OCI-LY7 (cell line): ENCODE measurements around the gene IQSEC1. TPM values are rescaled to one million over a fixed set of nuclear protein-coding genes. Genes with fewer than 3 reads are reported as not detected.

Experiments used
- BruUV-seq: library from RNA; stranded (reverse); fragments of 400-500 nt; replicated peaks from 2 replicates; lab custom pipeline; 2021; lab: Mats Ljungman, UMichigan
- CTCF ChIA-PET: fragments of 300-600 bp; sonication (Branson Sonifier 250); formaldehyde crosslinking; loops from one replicate; lab custom pipeline; 2022; ENCODE audit warnings: antibody characterized with exemption; ENCODE audit not compliant: unreplicated experiment; lab: Charles Lee
- POLR2A ChIA-PET: fragments of 300-600 bp; sonication (Branson Sonifier 250); formaldehyde crosslinking; loops from one replicate; lab custom pipeline; 2022; ENCODE audit warnings: antibody characterized with exemption; lab: Charles Lee
- DNase-seq: peaks from one replicate; pipeline ENCODE4 v3.0.0-alpha.2; 2015; ENCODE audit warnings: low spot score
- H2AFZ ChIP-seq: fragments of 200-600 bp; sonication (generic), shearing (Covaris generic); 2 replicates; pipeline ENCODE4 v1.6.1; 2014; ENCODE audit warnings: mild to moderate bottlenecking, antibody characterized with exemption, low read length, moderate library complexity
- H3K27ac ChIP-seq: fragments of 200-600 bp; sonication (generic); 2 replicates; pipeline ENCODE4 v1.5.1; 2014; ENCODE audit warnings: mixed run types, low read depth, mild to moderate bottlenecking, moderate library complexity, low read length, inconsistent platforms; ENCODE audit not compliant: poor library complexity, severe bottlenecking
- H3K36me3 ChIP-seq: fragments of 200-600 bp; sonication (generic); 2 replicates; pipeline ENCODE4 v1.6.1; 2014; ENCODE audit warnings: mild to moderate bottlenecking, antibody characterized with exemption, low read length, moderate library complexity, mixed read lengths; ENCODE audit not compliant: insufficient read depth
- H3K4me1 ChIP-seq: fragments of 200-600 bp; sonication (generic); 2 replicates; pipeline ENCODE4 v1.5.1; 2014; ENCODE audit warnings: mild to moderate bottlenecking, low read length; ENCODE audit not compliant: insufficient read depth, poor library complexity, severe bottlenecking
- H3K4me2 ChIP-seq: fragments of 200-600 bp; sonication (generic); 2 replicates; pipeline ENCODE4 v1.6.1; 2014; ENCODE audit warnings: mild to moderate bottlenecking, low read length
- H3K4me3 ChIP-seq: fragments of 200-600 bp; sonication (generic); 2 replicates; pipeline ENCODE4 v1.5.1; 2014; ENCODE audit warnings: mild to moderate bottlenecking, low read depth, low read length; ENCODE audit not compliant: poor library complexity, severe bottlenecking
- H3K79me2 ChIP-seq: fragments of 200-600 bp; sonication (generic); 2 replicates; pipeline ENCODE4 v1.6.1; 2016; ENCODE audit warnings: low read depth, mild to moderate bottlenecking, low read length, moderate library complexity, mixed read lengths; ENCODE audit not compliant: insufficient read depth
- H3K9me2 ChIP-seq: fragments of 200-600 bp; sonication (generic); 2 replicates; pipeline ENCODE4 v1.6.1; 2016; ENCODE audit warnings: mild to moderate bottlenecking, low read length, mixed read lengths; ENCODE audit not compliant: insufficient read depth
- H3K9me3 ChIP-seq: fragments of 200-600 bp; sonication (generic); 2 replicates; pipeline ENCODE4 v1.6.1; 2014; ENCODE audit warnings: mild to moderate bottlenecking, mixed run types, low read length, mixed read lengths
- H4K20me1 ChIP-seq: fragments of 200-600 bp; sonication (generic); 2 replicates; pipeline ENCODE4 v1.6.1; 2014; ENCODE audit warnings: mild to moderate bottlenecking, antibody characterized with exemption, low read length, moderate library complexity, mixed read lengths; ENCODE audit not compliant: insufficient read depth
- EZH2phosphoT487 ChIP-seq: fragments of 200-600 bp; sonication (generic); IDR thresholded peaks from 2 replicates; pipeline ENCODE4 v1.6.1; 2018; ENCODE audit warnings: low read depth, borderline replicate concordance, mild to moderate bottlenecking, mixed run types, antibody characterized with exemption, low read length, moderate library complexity, mixed read lengths
- intact Hi-C: fragments of 100-400 bp; cut with micrococcal nuclease; formaldehyde crosslinking; loops from one replicate; pipeline ENCODE4 v1.10.0; 2022; ENCODE audit not compliant: unreplicated experiment
- total RNA-seq, 2 experiments: library from RNA; depleted of rRNA in 1 of 2; stranded (reverse); fragments of >200 nt in 1 of 2; shearing (Covaris generic) in 1 of 2; gene quantifications; 2 replicates each; pipeline ENCODE4 v1.2.3, GENCODE V29; 2014 to 2022
- TF ChIP-seq, protein P1 (sequence below): fragments of 200-600 bp; sonication (generic); conservative IDR thresholded peaks from 2 replicates; pipeline ENCODE4 v1.5.1; 2014; ENCODE audit warnings: mild to moderate bottlenecking, antibody characterized with exemption, low read length, moderate library complexity, mixed read lengths

The IQSEC1 gene
- total RNA-seq, 2 experiments from 2014 or later, result 25.2 to 70.1 TPM

DNA sequence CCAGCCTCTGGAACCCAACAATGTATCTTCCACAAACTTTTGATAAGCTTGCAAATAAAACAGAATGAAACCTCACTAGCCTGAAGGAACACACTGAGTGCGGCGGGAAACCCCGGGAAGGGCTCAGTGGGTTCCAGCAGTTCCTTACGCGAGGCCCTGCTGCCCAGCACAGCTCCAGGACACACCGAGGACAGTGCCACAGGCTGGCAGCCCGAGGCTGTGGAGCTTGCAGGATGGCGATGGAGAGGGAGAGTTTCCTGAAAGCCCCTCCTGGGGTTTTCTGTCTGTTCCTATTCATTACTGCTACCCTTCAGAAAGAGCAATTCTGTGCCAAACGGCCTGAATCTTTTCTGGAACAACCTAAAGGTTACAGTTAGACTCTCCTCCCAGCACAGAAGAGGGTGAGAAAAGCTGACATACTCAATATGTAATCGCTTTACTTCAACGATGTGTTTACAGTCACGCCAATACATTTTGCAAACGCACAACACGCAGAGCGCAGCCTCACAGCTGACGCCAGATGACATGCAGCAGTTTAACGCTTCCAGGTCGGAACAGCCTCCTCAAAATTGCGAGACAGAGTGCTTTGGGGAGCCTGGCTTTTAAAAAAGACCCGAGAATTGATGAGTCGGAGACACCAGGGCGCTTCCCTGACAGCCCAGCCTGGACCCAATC, 174.8 kb downstream of the IQSEC1 start:
- Histone ChIP-seq H3K79me2 (no peaks in the 10 kb centered on the region), H4K20me1 (no peaks in the 10 kb centered on the region), H3K4me2 (no peak overlapping the region), H2AFZ (no peak overlapping the region), H3K9me3 (no peaks in the 10 kb centered on the region), H3K4me3 (no peak overlapping the region), H3K4me1 (peaks cover 12% of the 10 kb centered on the region), H3K27ac (no peak overlapping the region), H3K36me3 (peaks cover 26% of the 10 kb centered on the region), H3K9me2 (no peaks in the 10 kb centered on the region)
- POLR2A ChIA-PET, result no interaction called here
- intact Hi-C loops, result no loop called here
- TF ChIP-seq, protein P1, sequence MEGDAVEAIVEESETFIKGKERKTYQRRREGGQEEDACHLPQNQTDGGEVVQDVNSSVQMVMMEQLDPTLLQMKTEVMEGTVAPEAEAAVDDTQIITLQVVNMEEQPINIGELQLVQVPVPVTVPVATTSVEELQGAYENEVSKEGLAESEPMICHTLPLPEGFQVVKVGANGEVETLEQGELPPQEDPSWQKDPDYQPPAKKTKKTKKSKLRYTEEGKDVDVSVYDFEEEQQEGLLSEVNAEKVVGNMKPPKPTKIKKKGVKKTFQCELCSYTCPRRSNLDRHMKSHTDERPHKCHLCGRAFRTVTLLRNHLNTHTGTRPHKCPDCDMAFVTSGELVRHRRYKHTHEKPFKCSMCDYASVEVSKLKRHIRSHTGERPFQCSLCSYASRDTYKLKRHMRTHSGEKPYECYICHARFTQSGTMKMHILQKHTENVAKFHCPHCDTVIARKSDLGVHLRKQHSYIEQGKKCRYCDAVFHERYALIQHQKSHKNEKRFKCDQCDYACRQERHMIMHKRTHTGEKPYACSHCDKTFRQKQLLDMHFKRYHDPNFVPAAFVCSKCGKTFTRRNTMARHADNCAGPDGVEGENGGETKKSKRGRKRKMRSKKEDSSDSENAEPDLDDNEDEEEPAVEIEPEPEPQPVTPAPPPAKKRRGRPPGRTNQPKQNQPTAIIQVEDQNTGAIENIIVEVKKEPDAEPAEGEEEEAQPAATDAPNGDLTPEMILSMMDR, result no peak
- TF ChIP-seq EZH2phosphoT487, result no peak
- no peak for DNase-seq
- CTCF ChIA-PET, result no interaction called here
- BruUV-seq, result no TSS peak

DNA sequence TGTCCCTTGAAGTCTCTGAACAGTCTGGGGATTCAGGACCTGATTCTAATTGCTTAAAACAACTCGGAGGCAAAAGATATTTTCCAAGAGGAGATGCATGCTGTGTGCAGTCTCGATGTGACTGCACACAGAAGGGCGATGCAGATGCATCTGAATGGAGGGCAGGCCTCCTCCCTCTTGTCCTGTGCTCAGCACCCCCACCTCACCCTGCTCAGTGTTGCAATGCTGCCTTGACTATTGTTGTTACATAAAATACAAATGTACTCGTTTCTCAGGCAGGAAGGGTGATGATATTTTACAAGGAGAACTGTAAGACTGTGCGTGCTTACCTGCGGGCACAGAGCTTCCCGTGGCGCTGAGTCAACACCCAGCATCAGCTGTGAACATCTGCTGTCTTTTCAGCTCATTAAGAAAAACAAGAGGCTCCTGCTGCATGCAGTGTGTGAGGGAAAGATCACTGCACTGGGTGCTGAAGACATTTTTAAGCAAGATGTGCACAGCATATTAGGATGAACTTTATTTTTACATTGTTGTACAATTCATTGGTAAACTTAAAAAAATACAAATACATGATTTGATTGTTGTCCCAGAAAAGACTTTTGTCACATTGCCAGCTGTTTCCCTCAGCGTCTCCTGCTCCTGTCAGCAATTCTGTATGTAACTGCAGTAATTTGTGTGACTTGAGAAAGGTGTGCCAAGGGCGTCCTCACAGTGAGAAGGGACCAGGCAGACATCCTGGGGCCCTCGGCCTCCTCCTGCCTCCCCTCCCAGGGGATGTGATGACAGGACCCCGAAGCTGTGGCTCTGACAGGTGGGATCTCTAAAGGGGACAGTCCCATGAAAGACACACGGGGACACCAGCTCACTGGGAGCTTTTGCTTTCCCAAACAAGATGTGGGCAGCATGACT, 175.6 kb downstream of the IQSEC1 start:
- peaks cover 12% of the 10 kb centered on the region for H3K4me1 ChIP-seq
- CTCF ChIA-PET, result no interaction called here
- BruUV-seq, result no TSS peak
- intact Hi-C loops, result no loop called here
- TF ChIP-seq EZH2phosphoT487, result no peak
- TF ChIP-seq, protein P1, result no peak
- no peak overlapping the region for H3K4me3 ChIP-seq
- peaks cover 21% of the 10 kb centered on the region for H3K36me3 ChIP-seq
- no peaks in the 10 kb centered on the region for H4K20me1 ChIP-seq
- POLR2A ChIA-PET, result no interaction called here
- no peak overlapping the region for H3K27ac ChIP-seq
- no peaks in the 10 kb centered on the region for H3K79me2 ChIP-seq
- no peaks in the 10 kb centered on the region for H3K9me2 ChIP-seq
- no peak overlapping the region for H3K4me2 ChIP-seq
- no peaks in the 10 kb centered on the region for H3K9me3 ChIP-seq
- DNase-seq, result no peak
- H2AFZ ChIP-seq, result no peak overlapping the region
